GM23248 (cell line): Measurements from ENCODE around the gene CREBBP.

Experiments
- EZH2 ChIP-seq: fragments of 200-600 bp; sonication (generic); IDR thresholded peaks from 2 replicates; pipeline ENCODE4 v1.6.1; 2018; ENCODE audit warnings: antibody characterized with exemption, mild to moderate bottlenecking; ENCODE audit not compliant: insufficient read depth, poor library complexity, severe bottlenecking
- EZH2phosphoT487 ChIP-seq: fragments of 200-600 bp; sonication (generic); IDR thresholded peaks from 2 replicates; pipeline ENCODE4 v1.6.1; 2018; ENCODE audit warnings: antibody characterized with exemption, moderate library complexity, mild to moderate bottlenecking, low read depth; ENCODE audit not compliant: insufficient read depth

DNA sequence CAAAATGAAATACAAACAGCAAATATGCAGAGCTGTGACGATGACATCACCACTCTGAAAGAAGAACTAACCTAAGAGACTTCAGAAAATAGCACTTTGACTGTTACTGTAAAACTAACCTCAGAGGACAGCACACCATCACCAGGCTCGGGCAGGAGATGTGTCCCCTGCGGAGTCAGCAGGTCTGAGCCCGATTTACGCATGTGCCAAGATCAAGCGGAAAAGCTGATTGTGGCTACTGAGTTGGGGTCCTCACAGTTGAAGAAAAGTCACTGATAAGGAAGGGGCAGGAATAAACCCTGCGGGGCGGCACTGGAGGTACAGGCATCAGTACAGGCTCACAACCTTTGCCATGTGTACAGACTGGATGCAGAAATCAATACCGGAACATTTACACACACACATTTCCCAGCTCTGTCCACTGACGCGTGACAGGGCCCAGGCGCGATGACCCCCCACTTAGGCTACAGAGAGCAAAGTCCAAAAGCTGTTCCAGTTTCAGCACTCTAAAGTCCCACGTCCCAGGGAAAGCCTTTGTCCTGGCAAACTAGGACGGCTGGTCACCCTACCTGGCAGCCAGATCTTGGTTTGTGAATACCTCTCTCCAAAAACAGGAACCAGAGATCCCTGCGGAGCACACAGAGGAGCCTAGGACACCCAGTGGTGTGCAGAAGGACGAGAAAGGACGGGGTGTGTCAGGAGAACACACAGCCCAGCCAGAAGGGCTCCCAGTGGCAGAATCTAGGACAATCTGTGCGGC lies 184.7 kb downstream of the CREBBP start:
- TF ChIP-seq EZH2phosphoT487, result no peak
- TF ChIP-seq EZH2, result no peak
